Tibial nerve (tissue), 3 donors: ENCODE measurements around the gene ELANE.

Source experiments
- CTCF ChIP-seq, 5 experiments: fragments of 200-600 bp in 3 of 5; fragments of 450-650 bp in 2 of 5; sonication (generic) in 3 of 5; IDR thresholded peaks; one replicate each; pipeline ENCODE4 v1.5.1; 2016 to 2019; ENCODE audit warnings: antibody characterized with exemption in 5 of 5, mild to moderate bottlenecking in 3 of 5, moderate library complexity in 2 of 5
- POLR2A ChIP-seq, 2 donors: fragments of 450-650 bp; IDR thresholded peaks; one replicate each; pipeline ENCODE4 v1.6.1; 2017; ENCODE audit warnings: antibody characterized with exemption in 2 of 2, mild to moderate bottlenecking in 2 of 2, moderate library complexity in 2 of 2

GRCh38 chr19:812049-812746 lies 39.9 kb upstream of the ELANE start:
- TF ChIP-seq CTCF (IDR thresholded peaks at IDR 0.05) (no peak), POLR2A (IDR thresholded peaks at IDR 0.05) (no peak)
